ENCODE data around the gene ROR2.

GRCh38 chr9:91943478-91944470 is 6.3 kb downstream of the ROR2 start:
- TF ChIP-seq EZH2 (IDR thresholded peaks at IDR 0.05), result no peak
- no peak for TF ChIP-seq FOXP2 (optimal IDR thresholded peaks at IDR 0.05; ENCODE audit: control extremely low read depth, extremely low read length, insufficient read depth)

Measured in SK-N-MC (cell line).